ENCODE measurements around the gene WFDC8.
"Not testable (repeated sequence)": the region's sequence is repeated elsewhere in the genome, so short reads cannot be mapped to it uniquely, and the experiment has no call there.

Gene WFDC8

GRCh38 chr20:45576995-45577394 is 2.1 kb downstream of the WFDC8 start:
- H3K27ac Mint-ChIP-seq: no peak overlapping the region

GRCh38 chr20:45575931-45576330 is 3.2 kb downstream of the WFDC8 start:
- H3K4me1 Mint-ChIP-seq: no peaks in the 10 kb centered on the region
- no peaks in the 10 kb centered on the region for H3K36me3 Mint-ChIP-seq

More at GRCh38 chr20:45576995-45577394, 2.1 kb downstream of the WFDC8 start:
- no peak for ATAC-seq
- H3K27me3 Mint-ChIP-seq: peaks cover 34% of the 10 kb centered on the region
- H3K36me3 Mint-ChIP-seq: no peaks in the 10 kb centered on the region
- no peak overlapping the region for H3K4me3 Mint-ChIP-seq
- peaks cover 4% of the 10 kb centered on the region for H3K9me3 Mint-ChIP-seq
- H3K4me1 Mint-ChIP-seq: no peaks in the 10 kb centered on the region

GRCh38 chr20:45569650-45570049 is 9.4 kb downstream of the WFDC8 start:
- not testable (repeated sequence) for H3K27ac Mint-ChIP-seq, H3K9me3 Mint-ChIP-seq, H3K36me3 Mint-ChIP-seq, H3K4me1 Mint-ChIP-seq, ATAC-seq, H3K4me3 Mint-ChIP-seq
- H3K27me3 Mint-ChIP-seq: peaks cover 33% of the 10 kb centered on the region

More at GRCh38 chr20:45575931-45576330, 3.2 kb downstream of the WFDC8 start:
- H3K27me3 Mint-ChIP-seq: peaks cover 34% of the 10 kb centered on the region
- H3K9me3 Mint-ChIP-seq: peaks cover 4% of the 10 kb centered on the region
- H3K27ac Mint-ChIP-seq: no peak overlapping the region
- no peak for ATAC-seq
- no peak overlapping the region for H3K4me3 Mint-ChIP-seq

GRCh38 chr20:45564760-45565276 is 14.3 kb downstream of the WFDC8 start:
- no peak overlapping the region for H3K27ac Mint-ChIP-seq

GRCh38 chr20:45555198-45555597 is 23.9 kb downstream of the WFDC8 start:
- H3K27ac Mint-ChIP-seq: no peak overlapping the region
- peaks cover 4% of the 10 kb centered on the region for H3K9me3 Mint-ChIP-seq
- no peak for ATAC-seq
- H3K36me3 Mint-ChIP-seq: peaks cover 3% of the 10 kb centered on the region
- peaks cover 38% of the 10 kb centered on the region for H3K27me3 Mint-ChIP-seq
- H3K4me1 Mint-ChIP-seq: no peaks in the 10 kb centered on the region
- no peak overlapping the region for H3K4me3 Mint-ChIP-seq

More at GRCh38 chr20:45564760-45565276, 14.3 kb downstream of the WFDC8 start:
- no peak for ATAC-seq
- H3K4me3 Mint-ChIP-seq: no peak overlapping the region
- H3K4me1 Mint-ChIP-seq: no peaks in the 10 kb centered on the region
- H3K9me3 Mint-ChIP-seq: peaks cover 3% of the 10 kb centered on the region
- peaks cover 32% of the 10 kb centered on the region for H3K27me3 Mint-ChIP-seq
- H3K36me3 Mint-ChIP-seq: no peaks in the 10 kb centered on the region

GRCh38 chr20:45552456-45552855 is 26.6 kb downstream of the WFDC8 start:
- ATAC-seq: no peak
- H3K4me1 Mint-ChIP-seq: no peaks in the 10 kb centered on the region
- peaks cover 8% of the 10 kb centered on the region for H3K9me3 Mint-ChIP-seq
- peaks cover 46% of the 10 kb centered on the region for H3K27me3 Mint-ChIP-seq
- peaks cover 8% of the 10 kb centered on the region for H3K36me3 Mint-ChIP-seq
- no peak overlapping the region for H3K4me3 Mint-ChIP-seq
- no peak overlapping the region for H3K27ac Mint-ChIP-seq

GRCh38 chr20:45550765-45551164 is 28.3 kb downstream of the WFDC8 start:
- H3K27ac Mint-ChIP-seq: no peak overlapping the region
- no peak overlapping the region for H3K4me3 Mint-ChIP-seq
- H3K27me3 Mint-ChIP-seq: peaks cover 41% of the 10 kb centered on the region
- peaks cover 8% of the 10 kb centered on the region for H3K36me3 Mint-ChIP-seq
- ATAC-seq: no peak
- H3K9me3 Mint-ChIP-seq: peaks cover 8% of the 10 kb centered on the region
- H3K4me1 Mint-ChIP-seq: no peaks in the 10 kb centered on the region

GRCh38 chr20:45548410-45548809 is 30.7 kb downstream of the WFDC8 start:
- peaks cover 33% of the 10 kb centered on the region for H3K27me3 Mint-ChIP-seq
- H3K27ac Mint-ChIP-seq: no peak overlapping the region
- H3K9me3 Mint-ChIP-seq: peaks cover 8% of the 10 kb centered on the region
- no peak for ATAC-seq
- H3K36me3 Mint-ChIP-seq: peaks cover 8% of the 10 kb centered on the region
- no peaks in the 10 kb centered on the region for H3K4me1 Mint-ChIP-seq
- H3K4me3 Mint-ChIP-seq: no peak overlapping the region

- Mint-ChIP-seq H3K27ac (no peak within 1 kb of the TSS), H3K4me1 (no peaks in the 10 kb centered on the region), H3K9me3 (peaks cover 8% of the 10 kb centered on the region), H3K27me3 (peaks cover 33% of the 10 kb centered on the region), H3K36me3 (peaks cover 8% of the 10 kb centered on the region), H3K4me3 (no peak within 1 kb of the TSS)
- no peak for ATAC-seq
Observed at GRCh38 chr20:45547206-45547770, 31.8 kb downstream of the WFDC8 start, which contains the start of gene EPPIN. Gene EPPIN (minus strand): TSS chr20:45547401. CDS start chr20:45547357, 44 bp downstream.

GRCh38 chr20:45545754-45546453 is 33.2 kb downstream of the WFDC8 start:
- Mint-ChIP-seq H3K27ac (no peak overlapping the region), H3K27me3 (peaks cover 45% of the 10 kb centered on the region), H3K9me3 (peaks cover 9% of the 10 kb centered on the region), H3K4me3 (no peak overlapping the region), H3K4me1 (no peaks in the 10 kb centered on the region), H3K36me3 (peaks cover 8% of the 10 kb centered on the region)
- no peak for ATAC-seq

- Mint-ChIP-seq H3K27me3 (peaks cover 41% of the 10 kb centered on the region), H3K9me3 (peaks cover 8% of the 10 kb centered on the region), H3K4me1 (no peaks in the 10 kb centered on the region), H3K36me3 (peaks cover 6% of the 10 kb centered on the region), H3K27ac (no peak overlapping the region), H3K4me3 (no peak overlapping the region)
- no peak for ATAC-seq
Observed at GRCh38 chr20:45545351-45545750, 33.7 kb downstream of the WFDC8 start.

- ATAC-seq: no peak
- peaks cover 2% of the 10 kb centered on the region for H3K9me3 Mint-ChIP-seq
- no peaks in the 10 kb centered on the region for H3K4me1 Mint-ChIP-seq
- H3K27ac Mint-ChIP-seq: no peak within 1 kb of the TSS
- H3K4me3 Mint-ChIP-seq: no peak within 1 kb of the TSS
- H3K36me3 Mint-ChIP-seq: no peaks in the 10 kb centered on the region
- H3K27me3 Mint-ChIP-seq: peaks cover 22% of the 10 kb centered on the region
Observed at GRCh38 chr20:45539382-45539781, 39.7 kb downstream of the WFDC8 start, which contains the start of gene WFDC6. Gene WFDC6 (minus strand): TSS chr20:45539482. CDS start chr20:45539407, 75 bp downstream.

GRCh38 chr20:45538209-45538799 is 40.8 kb downstream of the WFDC8 start:
- ATAC-seq: no peak
- H3K4me3 Mint-ChIP-seq: no peak overlapping the region
- H3K4me1 Mint-ChIP-seq: no peaks in the 10 kb centered on the region
- peaks cover 22% of the 10 kb centered on the region for H3K27me3 Mint-ChIP-seq
- H3K27ac Mint-ChIP-seq: no peak overlapping the region
- H3K9me3 Mint-ChIP-seq: peaks cover 2% of the 10 kb centered on the region
- no peaks in the 10 kb centered on the region for H3K36me3 Mint-ChIP-seq

- H3K27me3 Mint-ChIP-seq: peaks cover 71% of the 10 kb centered on the region
Observed at GRCh38 chr20:45527294-45527693, 51.8 kb downstream of the WFDC8 start.

GRCh38 chr20:45523821-45524220 is 55.3 kb downstream of the WFDC8 start:
- H3K4me1 Mint-ChIP-seq: no peaks in the 10 kb centered on the region
- no peak overlapping the region for H3K27ac Mint-ChIP-seq
- no peaks in the 10 kb centered on the region for H3K9me3 Mint-ChIP-seq
- no peak overlapping the region for H3K4me3 Mint-ChIP-seq
- ATAC-seq: no peak
- H3K36me3 Mint-ChIP-seq: no peaks in the 10 kb centered on the region
- H3K27me3 Mint-ChIP-seq: peaks cover 54% of the 10 kb centered on the region

More at GRCh38 chr20:45527294-45527693, 51.8 kb downstream of the WFDC8 start:
- Mint-ChIP-seq H3K36me3 (no peaks in the 10 kb centered on the region), H3K4me1 (no peaks in the 10 kb centered on the region), H3K4me3 (no peak overlapping the region), H3K27ac (no peak overlapping the region), H3K9me3 (no peaks in the 10 kb centered on the region)
- ATAC-seq: no peak

Measured in stimulated activated memory B cell treated with anti-CD40 and anti-IgM and Interleukin-4, amounts not matched to agents 10 μg/mL and 1 μg/mL and 100 μg/mL, for 72 hours (primary cell).